ENCODE measurements around the gene TMTC2.
"Not testable (repeated sequence)": the region's sequence is repeated elsewhere in the genome, so short reads cannot be mapped to it uniquely, and the experiment has no call there.

The TMTC2 gene

DNA sequence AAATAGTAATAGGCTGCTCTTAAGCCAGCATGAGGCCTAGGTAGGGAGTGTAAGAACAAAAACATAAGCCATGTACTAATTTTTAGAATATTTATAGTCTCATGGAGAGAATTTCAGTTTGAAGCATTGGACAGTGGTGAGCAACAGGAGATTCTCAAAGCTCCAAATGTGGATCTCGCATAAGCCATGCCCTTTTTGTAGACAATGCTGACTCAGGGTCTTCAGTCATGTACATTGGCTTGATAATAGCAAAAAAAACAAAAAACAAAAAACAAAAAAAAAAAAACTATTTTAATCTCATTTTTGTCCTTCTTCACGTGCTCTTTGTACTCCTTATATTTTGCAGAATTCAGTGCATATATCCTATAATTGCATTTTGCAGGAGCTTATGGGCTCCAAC, 402.9 kb downstream of the TMTC2 start:
- DNase-seq: no peak

GRCh38 chr12:83092129-83092528, 405.4 kb downstream of the TMTC2 start:
- DNase-seq: no peak

DNA sequence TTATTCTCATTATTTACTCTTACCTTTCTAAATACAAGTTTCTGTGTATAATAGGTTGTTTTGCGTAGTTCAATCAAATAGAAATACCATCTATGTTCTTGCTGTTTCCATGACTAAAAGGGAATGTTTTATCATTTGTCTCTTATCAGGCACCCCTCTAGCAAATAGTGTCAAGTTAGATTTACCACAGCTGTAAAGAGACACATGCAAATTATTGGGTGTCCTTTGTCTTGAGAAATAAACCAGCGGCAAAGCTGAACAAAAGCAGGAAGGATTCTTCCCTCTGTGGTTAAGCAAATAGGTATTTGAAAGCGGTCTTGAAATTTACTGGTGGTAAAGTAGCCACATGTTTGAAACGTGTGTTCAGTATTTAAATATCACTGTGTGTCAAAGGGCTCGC, 405.9 kb downstream of the TMTC2 start:
- no peak for DNase-seq

GRCh38 chr12:83093426-83093825, 406.7 kb downstream of the TMTC2 start:
- DNase-seq: no peak

DNA sequence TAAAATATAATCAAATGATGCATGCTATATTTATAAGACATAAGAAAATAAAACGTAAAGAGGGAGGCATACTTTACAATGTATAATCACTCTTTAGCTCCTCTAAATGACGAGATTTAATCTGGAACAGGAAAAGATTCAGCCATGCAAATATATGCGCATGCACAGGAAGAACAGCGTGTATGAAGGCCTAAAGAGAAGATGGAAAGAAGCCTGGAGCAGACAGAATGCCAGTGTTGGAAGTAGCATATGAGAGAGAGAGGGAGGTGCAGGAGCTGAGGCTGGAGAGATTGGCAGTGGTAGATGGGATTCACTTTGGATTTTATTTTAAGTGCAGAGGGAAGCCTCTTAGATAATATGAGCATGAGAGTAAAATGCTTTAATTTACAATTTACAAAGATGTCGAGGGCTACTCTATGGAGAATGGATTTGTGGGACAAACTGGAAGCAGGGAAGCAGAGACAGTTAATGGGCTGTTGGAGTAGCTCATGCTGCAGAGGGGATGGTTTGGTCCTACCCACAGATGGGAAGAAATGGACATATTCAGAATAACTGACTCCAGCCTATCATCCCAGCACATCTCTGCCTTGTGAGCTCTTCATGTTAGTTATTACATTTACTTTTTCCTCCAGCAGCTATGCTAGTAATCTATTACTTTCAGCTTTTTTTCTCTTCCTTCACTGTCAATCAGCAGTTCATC, 411.1 kb downstream of the TMTC2 start:
- no peak for DNase-seq

- no peak for DNase-seq
Observed at GRCh38 chr12:83099436-83099835, 412.7 kb downstream of the TMTC2 start.

GRCh38 chr12:83102499-83102898, 415.8 kb downstream of the TMTC2 start:
- DNase-seq: no peak

GRCh38 chr12:83106873-83107272, 420.2 kb downstream of the TMTC2 start:
- no peak for DNase-seq

DNA sequence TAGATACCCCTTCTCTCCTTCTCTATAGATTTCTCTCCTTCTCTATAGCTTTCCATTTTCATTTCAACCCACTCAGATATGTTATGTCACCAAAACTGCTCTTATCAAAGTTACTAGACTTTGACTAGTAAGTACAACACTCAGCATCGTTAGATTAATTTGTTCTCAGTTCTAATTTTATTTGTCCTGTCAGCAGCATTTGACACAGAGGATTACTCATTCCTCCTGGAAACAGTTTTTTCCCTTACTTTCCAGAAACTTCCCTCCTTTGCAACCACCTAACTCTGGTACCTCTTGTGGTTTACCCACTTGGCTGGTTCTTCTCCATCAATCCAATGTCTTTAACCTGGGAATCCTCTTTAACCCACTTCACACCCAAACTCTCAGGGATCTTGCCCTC, 423.7 kb downstream of the TMTC2 start:
- no peak for DNase-seq

DNA sequence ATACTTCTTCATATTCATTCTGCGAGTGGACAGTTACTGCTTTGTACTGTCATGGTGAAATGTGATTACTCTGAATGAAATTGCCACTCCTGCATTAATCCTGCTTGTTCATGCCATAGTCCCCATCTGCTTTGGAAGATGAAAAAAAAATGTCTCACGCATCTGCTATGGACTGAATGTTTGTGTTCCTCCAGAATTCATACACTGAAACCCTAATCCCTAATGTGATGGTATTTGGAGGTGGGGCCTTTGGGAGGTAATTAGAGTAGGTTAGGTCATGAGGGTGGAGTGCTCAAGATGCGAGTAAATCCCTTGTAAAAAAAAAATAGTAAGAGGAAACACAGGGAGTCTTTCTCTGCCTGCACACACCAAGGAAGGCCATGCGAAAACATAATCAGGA, 427.2 kb downstream of the TMTC2 start:
- DNase-seq: no peak

GRCh38 chr12:83114966-83115365, 428.3 kb downstream of the TMTC2 start:
- DNase-seq: no peak

DNA sequence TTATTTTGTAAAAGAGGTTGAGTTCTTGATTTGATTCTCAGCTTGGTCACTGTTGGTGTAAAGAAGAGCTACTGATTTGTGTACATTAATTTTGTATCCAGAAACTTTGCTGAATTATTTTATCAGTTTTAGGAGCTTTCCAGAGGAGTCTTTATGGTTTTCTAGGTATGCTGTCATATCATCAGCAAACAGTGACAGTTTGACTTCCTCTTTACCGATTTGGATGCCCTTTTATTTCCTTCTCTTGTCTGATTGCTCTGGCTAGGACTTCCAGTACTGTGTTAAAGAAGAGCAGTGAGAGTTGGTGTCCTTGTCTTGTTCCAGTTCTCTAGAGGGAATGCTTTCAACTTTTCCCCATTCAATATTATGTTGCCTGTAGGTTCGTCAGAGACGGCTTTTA, 431.2 kb downstream of the TMTC2 start:
- DNase-seq: not testable (repeated sequence)

DNA sequence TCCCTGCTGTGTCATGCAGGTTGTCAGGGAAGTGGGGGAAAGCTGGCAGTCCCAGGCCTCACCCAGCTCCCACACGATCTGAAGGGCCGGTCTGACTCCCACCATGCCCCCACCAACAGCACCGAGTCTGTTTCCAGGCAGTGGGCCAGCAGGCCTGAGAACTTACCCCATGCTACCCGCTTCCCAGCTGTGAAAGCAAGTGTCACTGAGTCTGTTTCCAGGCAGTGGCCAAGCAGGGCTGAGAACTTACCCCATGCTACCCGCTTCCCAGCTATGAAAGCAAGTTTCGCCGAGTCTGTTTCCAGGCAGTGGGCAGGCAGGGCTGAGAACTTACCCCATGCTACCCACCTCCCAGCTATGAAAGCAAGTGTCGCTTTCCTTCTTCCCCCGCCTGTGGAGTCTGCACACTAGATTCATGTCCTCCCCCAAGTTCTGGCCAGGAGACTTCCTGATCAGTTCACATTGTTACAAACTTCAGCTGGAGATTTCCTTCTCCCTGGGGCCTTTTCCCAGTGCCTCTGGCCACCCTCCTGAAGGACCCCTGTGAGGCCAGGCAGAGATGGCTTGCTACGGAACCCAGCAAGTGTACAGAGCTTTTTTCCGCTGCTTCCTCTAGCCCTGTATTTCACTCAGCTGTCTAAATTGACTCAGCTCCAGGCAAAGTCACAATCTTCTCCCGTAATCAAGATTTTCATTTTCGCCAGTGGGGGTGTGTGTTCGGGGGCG, 435.4 kb downstream of the TMTC2 start:
- DNase-seq: no peak

DNA sequence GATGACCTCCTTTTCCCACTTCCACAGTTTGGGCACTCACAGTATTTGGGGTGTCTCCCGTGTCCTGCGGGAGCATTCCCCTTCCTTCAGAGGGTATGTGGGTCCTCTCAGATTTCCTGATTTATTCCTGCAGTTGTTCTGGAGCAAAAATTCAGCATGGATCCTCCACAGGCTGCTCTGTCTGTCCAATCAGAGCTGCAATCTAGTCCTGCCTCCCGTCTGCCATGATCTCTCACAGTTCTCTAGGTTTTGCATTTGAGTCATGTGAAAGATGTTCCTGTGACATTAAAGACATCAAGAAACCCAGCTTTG, 435.9 kb downstream of the TMTC2 start:
- DNase-seq: no peak

- DNase-seq: no peak
Observed at GRCh38 chr12:83123039-83123438, 436.3 kb downstream of the TMTC2 start.

DNA sequence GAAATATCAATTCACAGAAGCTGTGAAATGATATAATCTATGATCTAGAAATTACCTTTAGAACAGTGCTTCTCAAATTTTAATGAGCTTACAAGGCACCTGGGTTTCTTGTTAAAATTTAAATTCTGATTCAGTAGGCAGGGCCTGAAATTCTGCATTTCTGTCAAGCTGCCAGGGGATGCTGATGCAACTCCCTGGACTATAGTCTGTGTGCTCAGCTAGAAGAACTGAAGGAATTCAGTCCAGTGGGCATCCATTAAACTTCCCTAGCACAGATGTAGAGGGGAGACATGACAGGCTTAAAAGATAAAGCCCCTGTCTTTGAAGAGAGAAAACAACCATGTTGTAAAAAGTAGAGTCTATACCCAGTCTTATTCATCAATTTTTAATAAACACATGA, 441.8 kb downstream of the TMTC2 start:
- no peak for DNase-seq

GRCh38 chr12:83130178-83130577, 443.5 kb downstream of the TMTC2 start:
- no peak for DNase-seq

GRCh38 chr12:83132360-83132759, 445.7 kb downstream of the TMTC2 start:
- no peak for DNase-seq

DNA sequence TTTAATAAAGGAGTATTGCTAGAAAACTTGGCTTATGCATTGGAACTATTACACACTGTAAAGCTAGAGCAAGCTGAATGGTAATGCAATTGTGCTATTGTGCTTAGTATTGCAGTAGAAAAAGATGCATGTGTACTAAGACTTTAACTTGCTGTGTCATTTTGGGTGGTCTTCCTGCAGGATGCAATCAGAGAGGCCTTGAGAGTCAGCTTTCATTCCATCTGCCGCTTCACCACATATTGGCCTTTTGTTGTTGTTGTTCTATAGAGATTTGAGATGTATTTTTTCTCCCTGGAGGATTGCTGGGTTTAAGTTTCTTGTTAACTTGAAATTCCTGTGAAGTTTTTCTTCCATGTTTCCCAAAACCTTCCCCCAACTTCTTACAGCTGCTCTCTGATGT, 449.7 kb downstream of the TMTC2 start:
- DNase-seq: no peak

- no peak for DNase-seq
Observed at GRCh38 chr12:83140135-83140534, 453.4 kb downstream of the TMTC2 start.

GRCh38 chr12:83141460-83141994, 454.8 kb downstream of the TMTC2 start:
- no peak for DNase-seq

GRCh38 chr12:83142914-83143313, 456.2 kb downstream of the TMTC2 start:
- DNase-seq: no peak

- no peak for DNase-seq
Observed at GRCh38 chr12:83143950-83144349, 457.2 kb downstream of the TMTC2 start.

GRCh38 chr12:83145325-83145840, 458.7 kb downstream of the TMTC2 start:
- no peak for DNase-seq
